HUES64 (cell line): Measurements from ENCODE around the gene CSPG5.

ENCODE experiments used
- H3K27ac ChIP-seq: 2 replicates; pipeline ENCODE4 v1.7.0; 2013; ENCODE audit warnings: low read depth, low read length, inconsistent platforms
- H3K27me3 ChIP-seq: 2 replicates; pipeline ENCODE4 v1.6.1; 2013; ENCODE audit warnings: mild to moderate bottlenecking, low read length; ENCODE audit not compliant: insufficient read depth
- H3K36me3 ChIP-seq: 2 replicates; pipeline ENCODE4 v1.6.1; 2013; ENCODE audit warnings: mild to moderate bottlenecking, low read length; ENCODE audit not compliant: insufficient read depth
- H3K4me1 ChIP-seq: 2 replicates; pipeline ENCODE4 v1.6.1; 2013; ENCODE audit warnings: mild to moderate bottlenecking, low read length, moderate library complexity; ENCODE audit not compliant: insufficient read depth
- H3K4me3 ChIP-seq: 2 replicates; pipeline ENCODE4 v1.5.1; 2013; ENCODE audit warnings: mild to moderate bottlenecking, low read length, moderate library complexity
- H3K9ac ChIP-seq: 2 replicates; pipeline ENCODE4 v1.6.1; 2013; ENCODE audit warnings: mild to moderate bottlenecking, low read depth, low read length
- H3K9me3 ChIP-seq: 2 replicates; pipeline ENCODE4 v1.6.1; 2013; ENCODE audit warnings: low read depth, low read length; ENCODE audit not compliant: insufficient read depth
- WGBS: fragments of 150-250, 120-280 bp; methylation state at CpG from one replicate; pipeline ENCODE4 v1.1.7; 2013; ENCODE audit warnings: missing lambda C conversion rate; 5-methylcytosine and 5-hydroxymethylcytosine counted together

Gene CSPG5

GRCh38 chr3:47533996-47534454 is 44.6 kb downstream of the CSPG5 start:
- no peaks in the 10 kb centered on the region for H3K36me3 ChIP-seq
- no peak overlapping the region for H3K27ac ChIP-seq
- no peaks in the 10 kb centered on the region for H3K4me1 ChIP-seq
- no peak overlapping the region for H3K4me3 ChIP-seq
- no peaks in the 10 kb centered on the region for H3K27me3 ChIP-seq
- H3K9me3 ChIP-seq = no peaks in the 10 kb centered on the region
- WGBS = 88% methylated on average over 5 of the region's 5 CpGs
- H3K9ac ChIP-seq = no peak overlapping the region

DNA sequence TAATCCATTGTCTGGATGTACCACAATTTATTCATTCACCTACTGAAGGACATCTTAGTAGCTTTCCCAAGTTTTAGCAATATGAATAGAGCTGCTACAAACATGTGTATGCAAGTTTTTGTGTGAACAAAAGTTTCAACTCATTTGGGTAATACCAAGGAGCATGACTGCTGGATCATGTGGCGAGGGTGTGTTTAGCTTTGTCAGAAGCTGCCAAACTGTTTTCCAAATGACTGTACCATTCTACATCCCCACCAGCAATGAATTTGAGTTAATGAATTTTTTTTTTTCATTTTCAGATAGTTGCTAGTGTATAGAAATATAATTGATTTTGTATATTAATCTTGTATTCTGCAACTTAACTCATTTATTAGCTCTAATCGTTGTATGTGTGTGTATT is 45.2 kb downstream of the CSPG5 start:
- H3K9ac ChIP-seq = no peak overlapping the region
- no peak overlapping the region for H3K27ac ChIP-seq
- H3K9me3 ChIP-seq = no peaks in the 10 kb centered on the region
- H3K4me3 ChIP-seq = no peak overlapping the region
- H3K36me3 ChIP-seq = no peaks in the 10 kb centered on the region
- H3K4me1 ChIP-seq = no peaks in the 10 kb centered on the region
- no peaks in the 10 kb centered on the region for H3K27me3 ChIP-seq
- 78% methylated on average over 1 of the region's 2 CpGs for WGBS

DNA sequence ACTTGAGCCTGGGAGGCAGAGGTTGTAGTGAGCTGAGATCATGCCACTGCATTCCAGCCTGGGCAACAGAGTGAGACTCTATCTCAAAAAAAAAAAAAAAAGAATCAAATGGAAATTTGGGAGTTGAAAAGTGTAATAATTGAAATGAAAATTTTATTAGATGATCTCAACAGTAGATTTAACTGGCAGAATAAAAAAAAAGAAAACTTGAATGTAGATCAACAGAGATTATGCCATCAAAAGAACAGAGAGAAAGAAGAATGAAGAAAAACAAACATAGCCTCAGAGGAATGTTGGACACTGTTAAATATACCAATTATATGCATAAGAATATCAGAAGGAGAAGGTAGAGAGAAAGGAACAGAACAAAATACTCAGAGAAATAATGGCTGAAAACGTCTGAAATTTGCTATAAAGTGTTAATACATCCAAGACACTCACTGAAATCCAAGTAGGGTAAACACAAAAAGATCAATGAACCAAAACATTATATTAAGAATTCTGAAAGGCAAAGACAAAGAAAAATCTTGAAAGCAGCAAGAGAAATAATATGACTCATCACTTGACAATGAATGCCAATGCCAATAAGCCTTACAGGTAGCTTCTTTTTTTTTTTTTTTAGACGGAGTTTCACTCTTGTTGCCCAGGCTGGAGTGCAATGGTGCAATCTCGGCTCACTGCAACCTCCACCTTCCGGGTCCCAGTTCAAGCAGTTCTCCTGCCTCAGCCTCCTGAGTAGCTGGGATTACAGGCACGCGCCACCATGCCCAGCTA is 50.5 kb downstream of the CSPG5 start:
- no peak overlapping the region for H3K4me3 ChIP-seq
- no peaks in the 10 kb centered on the region for H3K4me1 ChIP-seq
- no peak overlapping the region for H3K9ac ChIP-seq
- H3K36me3 ChIP-seq = no peaks in the 10 kb centered on the region
- WGBS = 84% methylated on average over 6 of the region's 6 CpGs
- H3K9me3 ChIP-seq = no peaks in the 10 kb centered on the region
- H3K27ac ChIP-seq = no peak overlapping the region
- H3K27me3 ChIP-seq = peaks cover 3% of the 10 kb centered on the region; the same call in 1 of the 2 replicates

DNA sequence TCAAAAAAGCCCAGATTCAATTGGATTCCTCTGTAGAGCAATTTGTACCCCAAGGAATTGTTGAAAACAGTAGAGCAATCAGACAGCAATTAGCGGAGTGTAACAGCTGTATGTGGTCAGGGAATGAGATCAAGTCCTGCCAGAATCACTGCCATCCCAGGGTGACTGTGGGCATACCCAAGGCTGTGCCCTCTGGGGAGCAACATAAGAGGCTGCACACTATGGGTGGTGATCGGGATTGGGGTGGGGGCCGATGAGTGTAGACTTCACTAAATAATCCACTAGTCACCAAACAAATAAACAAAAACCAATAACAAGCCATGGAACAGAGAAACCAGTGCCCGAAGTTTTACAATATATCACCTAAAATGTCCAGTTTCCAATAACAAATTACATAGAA is 53.0 kb downstream of the CSPG5 start:
- Histone ChIP-seq H3K9me3 (no peaks in the 10 kb centered on the region), H3K36me3 (no peaks in the 10 kb centered on the region), H3K4me1 (peaks cover 7% of the 10 kb centered on the region), H3K9ac (no peak overlapping the region), H3K4me3 (no peak overlapping the region), H3K27me3 (peaks cover 12% of the 10 kb centered on the region), H3K27ac (no peak overlapping the region)
- WGBS = 95% methylated on average over 4 of the region's 4 CpGs

- Histone ChIP-seq H3K4me3 (no peak overlapping the region), H3K27me3 (peaks cover 12% of the 10 kb centered on the region), H3K4me1 (peaks cover 9% of the 10 kb centered on the region), H3K27ac (no peak overlapping the region), H3K9me3 (no peaks in the 10 kb centered on the region), H3K9ac (no peak overlapping the region), H3K36me3 (no peaks in the 10 kb centered on the region)
- WGBS = 75% methylated on average over 4 of the region's 4 CpGs
Observed at GRCh38 chr3:47523310-47524073, 55.2 kb downstream of the CSPG5 start.

DNA sequence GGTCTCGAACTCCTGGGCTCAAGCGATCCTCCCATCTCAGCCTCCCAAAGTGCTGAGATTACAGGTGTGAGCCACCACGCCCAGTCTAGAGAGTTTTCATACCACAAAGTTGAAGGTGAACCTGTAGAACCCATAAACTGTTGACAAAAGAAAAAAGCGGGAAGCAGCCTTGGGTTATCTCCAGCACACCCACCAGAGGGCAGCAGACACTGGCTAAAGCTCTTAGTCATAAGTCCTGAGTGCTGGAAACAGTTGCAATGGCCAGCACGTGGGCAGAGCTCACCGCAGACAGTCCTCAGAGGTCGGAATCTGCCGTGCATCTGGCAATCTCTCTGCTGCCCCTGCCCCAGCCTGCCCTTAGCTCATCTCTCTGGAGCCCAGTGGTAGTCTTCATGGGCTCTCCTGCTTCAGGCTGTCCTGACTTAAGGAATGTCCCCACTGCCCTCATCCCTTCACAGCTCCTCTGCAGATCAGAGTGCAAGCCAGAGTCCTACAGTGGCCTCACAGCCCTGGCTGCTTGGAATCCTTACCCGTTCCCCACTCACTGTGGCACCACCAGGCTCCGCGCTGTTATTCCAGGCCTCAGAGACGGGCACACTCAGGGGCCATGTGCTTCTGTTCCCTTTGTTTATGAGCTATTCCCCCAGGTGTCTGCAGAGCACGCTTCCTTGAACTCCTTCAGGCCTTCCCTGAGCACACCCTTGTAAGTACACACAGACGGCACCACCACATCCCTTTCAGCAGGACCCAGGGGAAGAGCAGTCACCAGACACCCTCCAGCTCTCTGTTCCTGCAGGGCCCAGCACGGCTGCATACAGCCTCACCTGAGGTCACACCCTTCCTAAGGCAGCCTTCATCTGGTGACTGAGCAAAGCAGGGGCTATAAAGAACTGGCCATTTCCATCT is 56.3 kb downstream of the CSPG5 start:
- no peaks in the 10 kb centered on the region for H3K9me3 ChIP-seq
- 49% methylated on average over 15 of the region's 15 CpGs for WGBS
- peaks cover 12% of the 10 kb centered on the region for H3K27me3 ChIP-seq
- H3K4me1 ChIP-seq = peaks cover 9% of the 10 kb centered on the region
- H3K36me3 ChIP-seq = no peaks in the 10 kb centered on the region
- H3K27ac ChIP-seq = no peak overlapping the region
- H3K9ac ChIP-seq = no peak overlapping the region; the same call in 1 of the 2 replicates
- H3K4me3 ChIP-seq = no peak overlapping the region

DNA sequence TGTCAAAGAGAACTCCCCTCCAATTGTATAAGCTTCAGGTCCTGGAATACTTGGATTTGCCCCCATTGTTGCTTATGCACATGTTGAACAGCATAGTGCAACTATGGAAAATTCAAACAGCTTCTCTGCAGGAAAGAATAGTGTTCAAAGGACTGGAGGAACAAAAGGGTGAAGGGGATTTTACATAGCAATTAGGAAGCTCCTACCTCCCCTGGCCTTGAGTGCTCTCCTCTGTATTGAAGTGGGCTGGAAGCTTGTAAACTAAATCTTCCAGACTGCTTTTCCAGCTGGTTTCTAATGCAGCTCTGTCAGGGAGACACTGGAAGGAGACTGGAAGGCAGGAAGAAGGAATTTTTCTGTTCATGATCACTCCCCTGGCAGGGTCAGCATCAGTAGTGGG is 57.9 kb downstream of the CSPG5 start:
- no peak overlapping the region for H3K4me3 ChIP-seq
- no peak overlapping the region for H3K9ac ChIP-seq
- peaks cover 9% of the 10 kb centered on the region for H3K4me1 ChIP-seq
- no peaks in the 10 kb centered on the region for H3K36me3 ChIP-seq
- peak overlapping the region; percentile 5 for H3K27ac ChIP-seq
- peaks cover 12% of the 10 kb centered on the region for H3K27me3 ChIP-seq
- H3K9me3 ChIP-seq = no peaks in the 10 kb centered on the region

DNA sequence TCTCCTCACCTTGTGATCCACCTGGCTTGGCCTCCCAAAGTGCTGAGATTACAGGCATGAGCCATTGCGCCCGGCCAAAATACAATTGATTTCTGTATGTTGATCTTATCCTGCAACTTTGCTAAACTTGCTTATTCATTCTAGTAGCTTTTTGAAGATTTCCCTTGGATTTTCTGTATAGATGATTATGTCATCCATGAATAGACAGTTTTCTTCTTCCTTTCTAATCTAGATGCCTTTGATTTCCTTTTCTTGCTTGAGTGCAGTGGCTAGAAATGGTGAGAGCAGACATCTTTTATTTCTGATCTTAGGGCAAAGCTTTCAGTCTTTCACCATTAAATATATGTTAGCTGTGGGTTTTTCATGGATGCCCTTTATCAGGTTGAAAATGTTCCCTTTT is 60.7 kb downstream of the CSPG5 start:
- H3K36me3 ChIP-seq = no peaks in the 10 kb centered on the region
- H3K4me3 ChIP-seq = no peak overlapping the region
- H3K4me1 ChIP-seq = peaks cover 9% of the 10 kb centered on the region
- H3K27ac ChIP-seq = no peak overlapping the region
- H3K9ac ChIP-seq = no peak overlapping the region
- WGBS = 95% methylated on average over 2 of the region's 2 CpGs
- H3K27me3 ChIP-seq = peaks cover 8% of the 10 kb centered on the region
- H3K9me3 ChIP-seq = no peaks in the 10 kb centered on the region

GRCh38 chr3:47515864-47516319 is 62.8 kb downstream of the CSPG5 start:
- Histone ChIP-seq H3K4me1 (peaks cover 4% of the 10 kb centered on the region), H3K27ac (no peak overlapping the region), H3K9me3 (no peaks in the 10 kb centered on the region), H3K9ac (no peak overlapping the region), H3K36me3 (peaks cover 7% of the 10 kb centered on the region), H3K4me3 (no peak overlapping the region), H3K27me3 (no peaks in the 10 kb centered on the region)
- 75% methylated on average over 5 of the region's 5 CpGs for WGBS

GRCh38 chr3:47515100-47515499 is 63.6 kb downstream of the CSPG5 start:
- H3K36me3 ChIP-seq = peaks cover 15% of the 10 kb centered on the region
- H3K4me3 ChIP-seq = no peak overlapping the region
- no peaks in the 10 kb centered on the region for H3K9me3 ChIP-seq
- H3K4me1 ChIP-seq = no peaks in the 10 kb centered on the region
- H3K9ac ChIP-seq = no peak overlapping the region
- no peaks in the 10 kb centered on the region for H3K27me3 ChIP-seq
- H3K27ac ChIP-seq = no peak overlapping the region
- 92% methylated on average over 5 of the region's 5 CpGs for WGBS
